PC-3 (cell line): ENCODE data around the gene OTOS.

ENCODE experiments used
- EZH2 ChIP-seq: fragments of 300-600 bp; sonication (generic); IDR thresholded peaks from one replicate; pipeline ENCODE4 v1.6.1; 2017; ENCODE audit warnings: antibody characterized with exemption, mild to moderate bottlenecking, low read length; ENCODE audit not compliant: unreplicated experiment
- EZH2phosphoT487 ChIP-seq: fragments of 300-600 bp; sonication (generic); IDR thresholded peaks from 2 replicates; pipeline ENCODE4 v1.6.1; 2018; ENCODE audit warnings: mild to moderate bottlenecking, antibody characterized with exemption, low read length, borderline replicate concordance
- TF ChIP-seq, protein P1 (sequence below): fragments of 300-600 bp; sonication (generic); conservative IDR thresholded peaks from 2 replicates; pipeline ENCODE4 v1.5.1; 2017; ENCODE audit warnings: antibody characterized with exemption, low read depth, mild to moderate bottlenecking, low read length

DNA sequence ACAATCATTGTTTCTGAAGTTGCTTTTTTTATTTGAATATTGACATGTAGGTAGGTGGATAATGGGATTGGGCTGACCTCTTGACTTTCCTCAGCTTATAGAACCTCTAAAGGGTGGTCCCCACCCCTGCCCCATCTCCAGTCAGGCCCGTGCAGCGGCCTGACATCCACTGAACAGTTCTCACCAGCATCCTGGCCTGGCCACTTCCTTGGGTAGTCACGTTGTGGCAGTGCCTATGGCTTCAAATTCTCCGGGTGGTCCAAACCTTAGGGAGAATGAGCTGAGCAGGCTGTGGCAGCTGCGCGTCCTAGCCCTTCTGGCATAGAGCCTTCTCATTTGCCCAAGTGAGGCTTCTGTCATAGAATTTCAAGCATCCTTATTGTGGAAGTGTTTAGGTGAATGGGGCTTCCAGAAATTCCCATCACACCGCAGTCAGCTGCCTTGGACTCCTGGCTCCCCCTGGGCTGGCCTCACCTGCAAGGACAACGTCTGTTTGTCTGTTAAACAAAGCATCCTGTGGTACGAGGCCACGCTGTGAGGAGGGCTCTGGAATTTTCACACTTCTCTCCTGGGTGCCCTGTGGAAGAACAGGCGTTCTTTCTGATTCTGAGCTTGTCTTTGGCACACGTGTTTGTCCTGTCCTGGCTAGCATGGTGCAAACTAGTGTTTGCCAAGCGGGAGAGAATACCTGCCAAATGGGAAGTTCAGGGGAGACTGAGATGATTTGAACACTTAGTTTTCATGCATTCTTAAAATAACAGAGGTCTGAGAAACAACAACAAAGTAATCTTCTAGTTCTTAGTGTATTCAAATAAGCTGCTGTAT is 31.8 kb upstream of the OTOS start:
- TF ChIP-seq, protein P1, sequence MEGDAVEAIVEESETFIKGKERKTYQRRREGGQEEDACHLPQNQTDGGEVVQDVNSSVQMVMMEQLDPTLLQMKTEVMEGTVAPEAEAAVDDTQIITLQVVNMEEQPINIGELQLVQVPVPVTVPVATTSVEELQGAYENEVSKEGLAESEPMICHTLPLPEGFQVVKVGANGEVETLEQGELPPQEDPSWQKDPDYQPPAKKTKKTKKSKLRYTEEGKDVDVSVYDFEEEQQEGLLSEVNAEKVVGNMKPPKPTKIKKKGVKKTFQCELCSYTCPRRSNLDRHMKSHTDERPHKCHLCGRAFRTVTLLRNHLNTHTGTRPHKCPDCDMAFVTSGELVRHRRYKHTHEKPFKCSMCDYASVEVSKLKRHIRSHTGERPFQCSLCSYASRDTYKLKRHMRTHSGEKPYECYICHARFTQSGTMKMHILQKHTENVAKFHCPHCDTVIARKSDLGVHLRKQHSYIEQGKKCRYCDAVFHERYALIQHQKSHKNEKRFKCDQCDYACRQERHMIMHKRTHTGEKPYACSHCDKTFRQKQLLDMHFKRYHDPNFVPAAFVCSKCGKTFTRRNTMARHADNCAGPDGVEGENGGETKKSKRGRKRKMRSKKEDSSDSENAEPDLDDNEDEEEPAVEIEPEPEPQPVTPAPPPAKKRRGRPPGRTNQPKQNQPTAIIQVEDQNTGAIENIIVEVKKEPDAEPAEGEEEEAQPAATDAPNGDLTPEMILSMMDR, result no peak
- TF ChIP-seq EZH2 (no peak), EZH2phosphoT487 (no peak)
